Progenitor cell of endocrine pancreas (in vitro differentiated cells): Measurements from ENCODE around the gene MCM5. TPM values are rescaled to one million over a fixed set of nuclear protein-coding genes. Genes with fewer than 3 reads are reported as not detected.
"Not testable (repeated sequence)": the region's sequence is repeated elsewhere in the genome, so short reads cannot be mapped to it uniquely, and the experiment has no call there.

Experiments
- DNase-seq: peaks from one replicate; pipeline ENCODE4 v3.0.0; 2021; ENCODE audit warnings: low spot score; ENCODE audit not compliant: unreplicated experiment
- H3K27ac Mint-ChIP-seq: 2 replicates; pipeline ENCODE4 v1.8.0; 2021; ENCODE audit warnings: mild to moderate bottlenecking, moderate library complexity, mixed read lengths
- H3K27me3 Mint-ChIP-seq: 2 replicates; pipeline ENCODE4 v1.8.0; 2021; ENCODE audit warnings: mixed read lengths
- H3K36me3 Mint-ChIP-seq: 2 replicates; pipeline ENCODE4 v1.8.0; 2022; ENCODE audit warnings: mixed read lengths; ENCODE audit not compliant: insufficient read depth
- H3K4me1 Mint-ChIP-seq: 2 replicates; pipeline ENCODE4 v1.8.0; 2021; ENCODE audit warnings: low read depth, mixed read lengths
- H3K4me3 Mint-ChIP-seq: 2 replicates; pipeline ENCODE4 v1.8.0; 2021; ENCODE audit warnings: low read depth, mild to moderate bottlenecking, moderate library complexity, mixed read lengths
- H3K9me3 Mint-ChIP-seq: 2 replicates; pipeline ENCODE4 v1.8.0; 2021; ENCODE audit warnings: low read depth, mixed read lengths
- total RNA-seq: library from RNA; stranded (reverse); gene quantifications from 2 replicates; pipeline ENCODE4 v1.2.1, GENCODE V29; 2021
- TF ChIP-seq, protein P1 (sequence below): fragments of 200-600 bp; sonication (generic); IDR thresholded peaks from one replicate; pipeline ENCODE4 v1.5.0; 2021; ENCODE audit warnings: antibody characterized with exemption, mild to moderate bottlenecking; ENCODE audit not compliant: unreplicated experiment

The MCM5 gene
- total RNA-seq, 1 donor from 2014 or later = 92.8 TPM

DNA sequence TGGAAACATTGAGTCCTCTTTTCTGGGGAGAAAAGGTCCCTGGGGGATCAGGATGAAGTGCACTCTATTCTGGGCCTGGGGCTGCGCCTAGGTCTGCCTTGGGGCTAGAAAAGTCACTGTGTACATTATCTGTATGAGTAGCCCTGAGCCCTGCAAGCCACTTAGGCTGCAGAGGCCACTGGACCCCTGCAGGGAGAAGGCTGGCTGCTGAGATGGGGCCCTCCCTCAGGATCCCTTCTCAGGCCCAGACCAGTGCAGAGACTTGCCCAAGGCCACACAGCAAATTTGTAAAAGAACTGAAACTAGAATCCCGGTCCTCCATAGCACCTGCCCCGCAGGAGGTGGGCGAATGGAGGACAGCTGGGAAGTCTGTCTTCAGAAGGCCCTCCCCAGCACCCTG, 45.9 kb upstream of the MCM5 start:
- no peak overlapping the region for H3K27ac Mint-ChIP-seq
- H3K27me3 Mint-ChIP-seq = peaks cover 6% of the 10 kb centered on the region
- H3K36me3 Mint-ChIP-seq = no peaks in the 10 kb centered on the region
- TF ChIP-seq, protein P1, sequence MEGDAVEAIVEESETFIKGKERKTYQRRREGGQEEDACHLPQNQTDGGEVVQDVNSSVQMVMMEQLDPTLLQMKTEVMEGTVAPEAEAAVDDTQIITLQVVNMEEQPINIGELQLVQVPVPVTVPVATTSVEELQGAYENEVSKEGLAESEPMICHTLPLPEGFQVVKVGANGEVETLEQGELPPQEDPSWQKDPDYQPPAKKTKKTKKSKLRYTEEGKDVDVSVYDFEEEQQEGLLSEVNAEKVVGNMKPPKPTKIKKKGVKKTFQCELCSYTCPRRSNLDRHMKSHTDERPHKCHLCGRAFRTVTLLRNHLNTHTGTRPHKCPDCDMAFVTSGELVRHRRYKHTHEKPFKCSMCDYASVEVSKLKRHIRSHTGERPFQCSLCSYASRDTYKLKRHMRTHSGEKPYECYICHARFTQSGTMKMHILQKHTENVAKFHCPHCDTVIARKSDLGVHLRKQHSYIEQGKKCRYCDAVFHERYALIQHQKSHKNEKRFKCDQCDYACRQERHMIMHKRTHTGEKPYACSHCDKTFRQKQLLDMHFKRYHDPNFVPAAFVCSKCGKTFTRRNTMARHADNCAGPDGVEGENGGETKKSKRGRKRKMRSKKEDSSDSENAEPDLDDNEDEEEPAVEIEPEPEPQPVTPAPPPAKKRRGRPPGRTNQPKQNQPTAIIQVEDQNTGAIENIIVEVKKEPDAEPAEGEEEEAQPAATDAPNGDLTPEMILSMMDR = no peak
- no peak for DNase-seq
- no peaks in the 10 kb centered on the region for H3K9me3 Mint-ChIP-seq
- H3K4me3 Mint-ChIP-seq = no peak overlapping the region
- peaks cover 6% of the 10 kb centered on the region for H3K4me1 Mint-ChIP-seq

DNA sequence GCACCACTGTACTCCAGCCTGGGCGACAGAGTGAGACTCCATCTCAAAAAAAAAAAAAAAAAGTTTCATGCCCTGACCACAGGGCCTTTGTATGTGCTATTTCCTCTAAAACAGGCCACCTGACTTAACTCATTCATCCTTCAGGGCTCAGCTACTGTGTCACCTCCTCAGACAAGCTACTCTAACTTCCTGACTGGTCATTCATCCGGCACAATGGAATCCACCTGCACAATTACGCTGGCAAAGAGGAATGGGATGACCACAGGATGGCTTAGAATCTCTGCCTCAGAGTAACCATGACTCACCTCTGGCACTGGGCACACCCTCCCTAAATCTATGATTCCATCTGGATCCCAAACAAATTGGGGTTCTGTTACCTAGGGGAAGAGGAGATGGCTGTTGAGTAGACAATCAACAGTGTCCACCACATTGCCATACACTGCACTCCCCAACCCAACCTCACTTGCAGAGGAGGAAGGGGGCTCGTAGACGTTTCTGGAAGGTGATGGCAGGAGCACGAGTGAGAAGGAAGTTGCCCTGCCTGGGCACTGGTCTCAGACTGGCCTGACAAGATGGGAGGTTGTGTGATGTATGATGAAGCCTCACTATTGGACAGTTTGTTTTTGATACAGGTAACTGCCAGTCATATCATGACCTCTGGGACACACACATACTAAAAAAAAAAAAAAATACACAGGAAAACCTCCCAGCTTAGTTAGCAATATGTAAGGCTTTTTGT, 41.9 kb upstream of the MCM5 start:
- Mint-ChIP-seq H3K4me1 (no peaks in the 10 kb centered on the region), H3K27ac (no peak overlapping the region), H3K27me3 (no peaks in the 10 kb centered on the region), H3K36me3 (no peaks in the 10 kb centered on the region), H3K4me3 (no peak overlapping the region), H3K9me3 (no peaks in the 10 kb centered on the region)
- no peak for DNase-seq
- TF ChIP-seq, protein P1 = no peak

DNA sequence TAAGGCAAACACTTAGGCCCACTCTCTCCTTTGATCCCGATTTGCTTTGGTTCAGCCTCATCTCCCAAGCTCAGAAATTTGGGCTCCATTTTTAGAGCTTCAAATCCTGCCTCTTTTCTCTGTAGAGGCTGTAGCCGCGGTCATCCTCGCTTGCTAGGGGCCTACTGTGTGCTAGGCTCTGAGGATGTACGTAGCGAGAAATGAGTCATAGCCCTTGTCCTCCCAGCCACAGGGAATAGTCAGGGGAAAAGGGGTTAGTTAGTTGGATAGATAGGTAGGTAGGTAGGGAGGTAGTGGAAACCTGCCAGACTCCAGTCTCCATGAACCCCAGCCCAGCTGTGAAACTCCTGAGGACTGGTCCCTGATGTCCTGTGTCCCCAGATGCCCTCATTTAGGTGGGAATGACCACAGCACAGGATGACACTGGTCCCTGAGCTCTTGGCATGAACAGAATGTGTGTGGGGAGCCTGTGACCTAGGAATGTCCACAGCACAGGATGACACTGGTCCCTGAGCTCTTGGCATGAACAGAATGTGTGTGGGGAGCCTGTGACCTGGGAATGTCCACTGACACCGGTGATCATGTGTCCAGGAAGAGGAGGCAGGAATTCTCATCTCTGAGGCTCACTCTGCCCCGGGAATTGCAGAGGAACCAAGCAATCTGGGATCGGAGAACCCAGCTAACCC, 40.4 kb upstream of the MCM5 start:
- H3K27me3 Mint-ChIP-seq = no peaks in the 10 kb centered on the region
- H3K4me3 Mint-ChIP-seq = no peak overlapping the region
- no peaks in the 10 kb centered on the region for H3K36me3 Mint-ChIP-seq
- no peaks in the 10 kb centered on the region for H3K4me1 Mint-ChIP-seq
- TF ChIP-seq, protein P1 = no peak
- no peaks in the 10 kb centered on the region for H3K9me3 Mint-ChIP-seq
- no peak for DNase-seq
- H3K27ac Mint-ChIP-seq = no peak overlapping the region

DNA sequence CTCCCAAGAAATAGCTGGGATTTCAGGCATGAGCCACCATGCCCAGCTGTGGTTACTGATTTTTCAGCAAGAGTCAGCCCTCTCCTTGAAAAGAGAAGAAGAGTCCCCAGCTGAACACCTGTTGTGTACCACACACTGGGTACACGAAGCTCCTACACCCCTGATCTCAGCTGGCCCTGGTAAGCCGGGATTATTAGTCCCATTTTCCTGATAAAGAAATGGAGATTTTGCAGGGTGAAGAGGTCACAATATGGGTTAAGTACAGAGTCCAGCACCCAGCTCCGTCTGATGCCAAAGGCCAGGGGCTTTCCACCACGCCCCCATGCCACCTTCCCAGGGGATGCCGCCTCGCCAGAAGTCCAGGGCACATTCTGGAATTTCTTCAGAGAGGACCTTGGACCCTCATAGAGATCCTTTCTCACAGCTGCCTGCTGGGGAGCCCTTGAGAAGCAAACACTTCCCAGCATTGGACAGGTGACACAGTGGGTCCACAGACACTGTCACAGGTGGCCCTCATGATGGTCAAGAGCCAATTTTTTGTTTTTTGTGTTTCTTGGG, 38.9 kb upstream of the MCM5 start:
- no peaks in the 10 kb centered on the region for H3K36me3 Mint-ChIP-seq
- no peaks in the 10 kb centered on the region for H3K9me3 Mint-ChIP-seq
- TF ChIP-seq, protein P1 = no peak
- DNase-seq = no peak
- no peaks in the 10 kb centered on the region for H3K27me3 Mint-ChIP-seq
- no peak overlapping the region for H3K27ac Mint-ChIP-seq
- H3K4me1 Mint-ChIP-seq = no peaks in the 10 kb centered on the region
- H3K4me3 Mint-ChIP-seq = no peak overlapping the region

- TF ChIP-seq, protein P1 = no peak
- H3K27ac Mint-ChIP-seq = no peak overlapping the region
Measured at GRCh38 chr22:35363566-35364086, 36.3 kb upstream of the MCM5 start.

GRCh38 chr22:35364230-35364629, 35.7 kb upstream of the MCM5 start:
- not testable (repeated sequence) for H3K9me3 Mint-ChIP-seq, H3K36me3 Mint-ChIP-seq, H3K4me3 Mint-ChIP-seq, DNase-seq, H3K27ac Mint-ChIP-seq, H3K27me3 Mint-ChIP-seq
- peaks cover 11% of the 10 kb centered on the region for H3K4me1 Mint-ChIP-seq

More at GRCh38 chr22:35363566-35364086, 36.3 kb upstream of the MCM5 start:
- Mint-ChIP-seq H3K4me3 (no peak overlapping the region), H3K9me3 (no peaks in the 10 kb centered on the region), H3K27me3 (no peaks in the 10 kb centered on the region), H3K36me3 (no peaks in the 10 kb centered on the region), H3K4me1 (peaks cover 9% of the 10 kb centered on the region)
- no peak for DNase-seq
